Esophagus muscularis mucosa (tissue), 4 donors: Measurements from ENCODE around the gene ACTR10. TPM values are rescaled to one million over a fixed set of nuclear protein-coding genes. Genes with fewer than 3 reads are reported as not detected.

Experiments
- DNase-seq: peaks from one replicate; pipeline ENCODE4 v3.0.0-alpha.2; 2017; ENCODE audit errors: extremely low spot score
- H3K27ac ChIP-seq, 4 donors: fragments of 200-600 bp; sonication (generic); replicated peaks in 1 of 4; 1 replicate in 3 of 4; 2 replicates in 1 of 4; pipeline ENCODE4 v1.5.1; 2016 to 2019; ENCODE audit warnings: mild to moderate bottlenecking in 1 of 4
- H3K27me3 ChIP-seq, 4 donors: fragments of 200-600 bp; sonication (generic); one replicate each; pipeline versions ENCODE4 v1.5.1 to v1.6.0; 2016 to 2019
- H3K36me3 ChIP-seq, 4 donors: fragments of 200-600 bp; sonication (generic); one replicate each; pipeline ENCODE4 v1.5.1; 2016 to 2019
- H3K4me1 ChIP-seq, 4 donors: fragments of 200-600 bp; sonication (generic); one replicate each; pipeline ENCODE4 v1.5.1; 2016 to 2019
- H3K4me3 ChIP-seq, 4 donors: fragments of 200-600 bp; sonication (generic); 1 replicate in 2 of 4; 2 replicates in 2 of 4; pipeline ENCODE4 v1.5.1; 2016 to 2019; ENCODE audit warnings: mild to moderate bottlenecking in 4 of 4, moderate library complexity in 1 of 4
- H3K9me3 ChIP-seq, 4 donors: fragments of 200-600 bp; sonication (generic); 1 replicate in 3 of 4; 2 replicates in 1 of 4; pipeline ENCODE4 v1.5.1; 2016 to 2019
- EP300 ChIP-seq: sonication (generic); formaldehyde crosslinking; IDR thresholded peaks from one replicate; pipeline ENCODE4 v1.6.1; 2017; ENCODE audit warnings: antibody characterized with exemption
- POLR2A ChIP-seq: fragments of 450-650 bp; IDR thresholded peaks from one replicate; pipeline ENCODE4 v1.6.1; 2017; ENCODE audit warnings: antibody characterized with exemption, moderate library complexity, mild to moderate bottlenecking, low read depth
- POLR2AphosphoS5 ChIP-seq, 2 donors: sonication (generic); formaldehyde crosslinking; IDR thresholded peaks; one replicate each; pipeline ENCODE4 v1.6.1; 2017; ENCODE audit warnings: antibody characterized with exemption in 2 of 2
- WGBS: methylation state at CpG from one replicate; pipeline ENCODE4 v1.1.5; 2018; 5-methylcytosine and 5-hydroxymethylcytosine counted together
- intact Hi-C: fragments of 100-400 bp; cut with DNase I; formaldehyde crosslinking; loops from one replicate; pipeline ENCODE4 v1.15.1; 2023
- total RNA-seq, 4 donors: library from RNA; depleted of rRNA; stranded (reverse); fragments of >200 nt; gene quantifications; one replicate each; pipeline versions ENCODE4 v1.1.0 to v1.2.1, GENCODE V29; 2016
- TF ChIP-seq, protein P1 (sequence below), 3 experiments: fragments of 200-600 bp in 2 of 3; fragments of 450-650 bp in 1 of 3; sonication (generic) in 2 of 3; IDR thresholded peaks; one replicate each; pipeline ENCODE4 v1.5.1; 2017 to 2019; ENCODE audit warnings: antibody characterized with exemption in 3 of 3, mild to moderate bottlenecking in 2 of 3, moderate library complexity in 1 of 3

Gene ACTR10
- total RNA-seq, 4 donors from 2014 or later: 47.9 to 75.7 (median 60.5) TPM

DNA sequence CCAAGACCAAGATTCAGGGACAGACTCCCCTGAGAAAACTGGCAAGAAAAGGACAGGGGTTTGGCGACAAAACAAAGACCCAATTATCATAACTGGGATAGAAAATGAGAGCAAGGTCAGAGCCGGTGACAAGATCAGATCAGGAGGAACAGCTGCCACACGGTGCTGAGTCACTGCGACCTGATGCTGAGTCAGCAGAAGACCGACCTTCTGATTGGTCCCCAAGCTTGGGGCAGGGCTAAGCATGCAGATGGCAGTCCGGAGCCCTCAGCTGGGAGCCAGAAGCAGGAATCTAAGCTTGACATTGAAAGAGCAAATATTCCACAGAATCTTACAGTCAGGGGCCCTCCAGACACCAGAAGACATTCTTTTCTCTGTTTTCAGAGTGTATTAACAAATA, 28.9 kb upstream of the ACTR10 start:
- no peak overlapping the region for H3K27ac ChIP-seq
- H3K4me3 ChIP-seq: no peak overlapping the region
- peaks cover 0 to 13% (median 0%) of the 10 kb centered on the region in 4 donors for H3K4me1 ChIP-seq
- 23% methylated on average over 6 of the region's 6 CpGs for WGBS
- intact Hi-C loops: no loop called here
- DNase-seq: peak; percentile 87
- no peaks in the 10 kb centered on the region for H3K36me3 ChIP-seq
- H3K9me3 ChIP-seq: no peaks in the 10 kb centered on the region
- TF ChIP-seq, protein P1, sequence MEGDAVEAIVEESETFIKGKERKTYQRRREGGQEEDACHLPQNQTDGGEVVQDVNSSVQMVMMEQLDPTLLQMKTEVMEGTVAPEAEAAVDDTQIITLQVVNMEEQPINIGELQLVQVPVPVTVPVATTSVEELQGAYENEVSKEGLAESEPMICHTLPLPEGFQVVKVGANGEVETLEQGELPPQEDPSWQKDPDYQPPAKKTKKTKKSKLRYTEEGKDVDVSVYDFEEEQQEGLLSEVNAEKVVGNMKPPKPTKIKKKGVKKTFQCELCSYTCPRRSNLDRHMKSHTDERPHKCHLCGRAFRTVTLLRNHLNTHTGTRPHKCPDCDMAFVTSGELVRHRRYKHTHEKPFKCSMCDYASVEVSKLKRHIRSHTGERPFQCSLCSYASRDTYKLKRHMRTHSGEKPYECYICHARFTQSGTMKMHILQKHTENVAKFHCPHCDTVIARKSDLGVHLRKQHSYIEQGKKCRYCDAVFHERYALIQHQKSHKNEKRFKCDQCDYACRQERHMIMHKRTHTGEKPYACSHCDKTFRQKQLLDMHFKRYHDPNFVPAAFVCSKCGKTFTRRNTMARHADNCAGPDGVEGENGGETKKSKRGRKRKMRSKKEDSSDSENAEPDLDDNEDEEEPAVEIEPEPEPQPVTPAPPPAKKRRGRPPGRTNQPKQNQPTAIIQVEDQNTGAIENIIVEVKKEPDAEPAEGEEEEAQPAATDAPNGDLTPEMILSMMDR (IDR thresholded peaks at IDR 0.05): no peak
- TF ChIP-seq EP300 (no peak), POLR2AphosphoS5 (IDR thresholded peaks at IDR 0.05) (peak in 1 of 2 donors; percentile 43), POLR2A (no peak)
- no peaks in the 10 kb centered on the region for H3K27me3 ChIP-seq

DNA sequence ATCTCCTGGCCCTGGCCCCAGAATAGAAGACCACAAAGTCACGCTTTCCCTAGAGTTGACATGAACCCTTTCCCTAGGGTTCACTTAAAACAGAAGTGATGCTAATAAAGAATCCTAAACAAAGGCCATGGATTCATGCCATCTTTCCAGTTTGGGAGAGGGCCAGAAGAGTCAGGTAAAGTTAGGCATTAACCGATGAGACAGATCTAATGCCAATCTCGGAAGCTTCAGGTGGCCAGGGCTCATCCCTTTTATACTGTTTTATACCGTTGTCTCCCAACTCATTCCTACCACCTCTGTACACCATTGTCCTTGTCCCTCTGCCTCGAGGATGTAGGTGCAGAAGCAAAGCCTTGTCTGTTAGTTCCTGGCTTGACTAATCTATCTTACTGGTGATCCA, 22.8 kb upstream of the ACTR10 start:
- no peaks in the 10 kb centered on the region for H3K36me3 ChIP-seq
- no peaks in the 10 kb centered on the region for H3K4me1 ChIP-seq
- DNase-seq: peak; percentile 62
- H3K27ac ChIP-seq: no peak overlapping the region
- TF ChIP-seq POLR2A: no peak
- TF ChIP-seq, protein P1 (IDR thresholded peaks at IDR 0.05): no peak
- TF ChIP-seq POLR2AphosphoS5 (IDR thresholded peaks at IDR 0.05): no peak
- TF ChIP-seq EP300: no peak
- no peaks in the 10 kb centered on the region for H3K27me3 ChIP-seq
- 85% methylated on average over 5 of the region's 5 CpGs for WGBS
- no peaks in the 10 kb centered on the region for H3K9me3 ChIP-seq
- no peak overlapping the region for H3K4me3 ChIP-seq
- intact Hi-C loops: no loop called here

DNA sequence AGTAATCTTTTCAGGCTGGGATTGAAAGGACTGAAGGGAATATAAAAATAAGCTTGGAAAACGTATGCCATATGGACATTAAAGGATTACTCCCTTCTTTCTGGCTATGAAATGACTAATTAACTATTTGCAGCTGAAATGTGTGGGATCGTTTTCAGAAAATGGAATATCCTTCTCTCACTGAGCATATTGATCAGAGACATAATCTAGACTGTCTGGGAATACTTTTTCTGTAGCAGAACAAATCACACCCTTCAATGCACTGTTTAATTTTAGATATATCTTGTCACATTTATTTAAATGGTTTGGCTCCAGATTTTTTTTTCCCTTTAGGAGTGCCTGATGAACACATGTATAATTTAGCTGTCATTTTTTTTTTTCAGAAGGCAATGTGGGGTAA, 10.8 kb upstream of the ACTR10 start:
- intact Hi-C loops: no loop called here
- WGBS: 61% methylated on average over 2 of the region's 2 CpGs
- TF ChIP-seq POLR2A: no peak
- TF ChIP-seq EP300: no peak
- TF ChIP-seq, protein P1 (IDR thresholded peaks at IDR 0.05): no peak
- no peak for TF ChIP-seq POLR2AphosphoS5 (IDR thresholded peaks at IDR 0.05)
- Histone ChIP-seq H3K9me3 (no peaks in the 10 kb centered on the region), H3K4me3 (no peak overlapping the region), H3K36me3 (no peaks in the 10 kb centered on the region), H3K4me1 (no peaks in the 10 kb centered on the region), H3K27ac (no peak overlapping the region), H3K27me3 (no peaks in the 10 kb centered on the region)
- no peak for DNase-seq

DNA sequence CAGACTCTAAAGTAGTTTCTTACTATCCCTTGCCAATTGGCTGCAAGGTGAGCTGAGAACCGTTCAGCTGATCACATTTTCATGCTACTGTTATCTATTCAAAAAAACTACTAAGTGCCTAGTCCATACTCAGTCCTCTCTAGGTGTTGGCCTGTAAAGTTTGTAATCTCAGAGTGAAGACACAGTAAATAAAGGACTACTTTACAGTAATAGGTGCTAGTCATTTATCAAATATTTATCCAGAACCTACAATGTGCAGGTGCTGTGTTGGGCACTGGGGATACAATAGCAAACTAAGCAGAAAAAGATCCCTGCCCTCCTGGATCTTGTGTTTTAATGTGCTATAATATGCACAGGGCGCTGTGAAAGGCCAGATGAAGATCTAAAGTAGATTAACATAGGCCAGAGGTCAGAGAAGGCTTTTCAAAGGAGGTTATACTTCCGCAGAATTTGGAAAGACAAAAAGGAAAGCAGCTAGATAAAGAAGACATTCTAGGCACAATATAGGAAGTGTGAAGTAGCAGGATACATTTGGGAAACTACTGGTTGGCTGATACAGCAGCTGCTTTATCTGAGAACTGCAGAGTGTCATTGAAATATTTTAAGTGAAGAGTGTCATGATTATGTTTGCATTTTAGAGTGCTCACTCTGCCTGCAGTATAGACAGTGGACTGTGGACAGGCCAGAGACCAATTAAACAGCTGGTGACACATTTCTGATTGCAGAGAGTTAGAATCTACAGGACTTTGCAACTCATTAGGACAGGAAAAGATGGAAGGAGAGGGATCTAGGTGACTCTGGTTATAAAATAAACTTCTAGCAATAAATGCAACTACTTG, 8.0 kb upstream of the ACTR10 start:
- Histone ChIP-seq H3K27ac (no peak overlapping the region), H3K9me3 (no peaks in the 10 kb centered on the region), H3K4me1 (no peaks in the 10 kb centered on the region), H3K27me3 (no peaks in the 10 kb centered on the region), H3K36me3 (no peaks in the 10 kb centered on the region), H3K4me3 (no peak overlapping the region)
- DNase-seq: no peak
- TF ChIP-seq POLR2AphosphoS5 (IDR thresholded peaks at IDR 0.05) (no peak), POLR2A (no peak), EP300 (no peak)
- intact Hi-C loops: no loop called here
- WGBS: 75% methylated on average over 3 of the region's 3 CpGs

DNA sequence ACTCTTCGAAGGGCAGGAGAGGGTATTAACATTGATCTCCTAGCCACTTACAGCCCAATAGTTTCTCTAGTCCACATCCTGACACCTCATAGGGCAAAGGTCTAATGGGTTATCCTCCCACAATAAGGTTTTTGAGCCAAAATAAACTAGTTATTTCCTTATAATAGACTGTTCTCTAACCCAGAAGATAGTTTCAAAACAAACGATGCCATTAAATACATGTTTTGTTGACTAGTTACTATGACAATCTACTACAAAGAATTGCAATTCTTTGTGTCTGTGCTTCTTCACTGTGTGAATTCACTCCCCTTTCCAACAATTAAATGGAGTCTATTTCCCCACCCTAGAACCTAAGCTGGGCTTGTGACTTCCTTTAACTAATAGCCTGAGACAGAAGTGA, 6.4 kb upstream of the ACTR10 start:
- 74% methylated on average over 2 of the region's 2 CpGs for WGBS
- Histone ChIP-seq H3K27me3 (no peaks in the 10 kb centered on the region), H3K9me3 (no peaks in the 10 kb centered on the region), H3K4me3 (no peak overlapping the region), H3K4me1 (peaks cover 0 to 2% (median 0%) of the 10 kb centered on the region in 4 donors), H3K27ac (no peak overlapping the region), H3K36me3 (no peaks in the 10 kb centered on the region)
- TF ChIP-seq, protein P1 (IDR thresholded peaks at IDR 0.05): no peak
- TF ChIP-seq POLR2A (no peak), EP300 (no peak), POLR2AphosphoS5 (IDR thresholded peaks at IDR 0.05) (no peak)
- intact Hi-C loops: no loop called here
- DNase-seq: no peak
